Measurements from ENCODE around the gene TSPEAR. TPM values are rescaled to one million over a fixed set of nuclear protein-coding genes. Genes with fewer than 3 reads are reported as not detected.

The TSPEAR gene
- total RNA-seq, 1 donor from 2014 or later = 0.34 TPM

- H3K27me3 Mint-ChIP-seq = no peaks in the 10 kb centered on the region
- H3K9me3 Mint-ChIP-seq = no peaks in the 10 kb centered on the region
- H3K4me1 Mint-ChIP-seq (ENCODE audit: unreplicated experiment) = no peaks in the 10 kb centered on the region
- no peak for DNase-seq (ENCODE audit: extremely low spot score, unreplicated experiment)
- H3K36me3 Mint-ChIP-seq = no peaks in the 10 kb centered on the region
- H3K27ac Mint-ChIP-seq = no peak overlapping the region
- TF ChIP-seq, protein P1, sequence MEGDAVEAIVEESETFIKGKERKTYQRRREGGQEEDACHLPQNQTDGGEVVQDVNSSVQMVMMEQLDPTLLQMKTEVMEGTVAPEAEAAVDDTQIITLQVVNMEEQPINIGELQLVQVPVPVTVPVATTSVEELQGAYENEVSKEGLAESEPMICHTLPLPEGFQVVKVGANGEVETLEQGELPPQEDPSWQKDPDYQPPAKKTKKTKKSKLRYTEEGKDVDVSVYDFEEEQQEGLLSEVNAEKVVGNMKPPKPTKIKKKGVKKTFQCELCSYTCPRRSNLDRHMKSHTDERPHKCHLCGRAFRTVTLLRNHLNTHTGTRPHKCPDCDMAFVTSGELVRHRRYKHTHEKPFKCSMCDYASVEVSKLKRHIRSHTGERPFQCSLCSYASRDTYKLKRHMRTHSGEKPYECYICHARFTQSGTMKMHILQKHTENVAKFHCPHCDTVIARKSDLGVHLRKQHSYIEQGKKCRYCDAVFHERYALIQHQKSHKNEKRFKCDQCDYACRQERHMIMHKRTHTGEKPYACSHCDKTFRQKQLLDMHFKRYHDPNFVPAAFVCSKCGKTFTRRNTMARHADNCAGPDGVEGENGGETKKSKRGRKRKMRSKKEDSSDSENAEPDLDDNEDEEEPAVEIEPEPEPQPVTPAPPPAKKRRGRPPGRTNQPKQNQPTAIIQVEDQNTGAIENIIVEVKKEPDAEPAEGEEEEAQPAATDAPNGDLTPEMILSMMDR (conservative IDR thresholded peaks at IDR 0.05) = no peak
- no peak overlapping the region for H3K4me3 Mint-ChIP-seq
These were observed 184.0 kb downstream of the TSPEAR start for GRCh38 chr21:44527156-44527982.

DNA sequence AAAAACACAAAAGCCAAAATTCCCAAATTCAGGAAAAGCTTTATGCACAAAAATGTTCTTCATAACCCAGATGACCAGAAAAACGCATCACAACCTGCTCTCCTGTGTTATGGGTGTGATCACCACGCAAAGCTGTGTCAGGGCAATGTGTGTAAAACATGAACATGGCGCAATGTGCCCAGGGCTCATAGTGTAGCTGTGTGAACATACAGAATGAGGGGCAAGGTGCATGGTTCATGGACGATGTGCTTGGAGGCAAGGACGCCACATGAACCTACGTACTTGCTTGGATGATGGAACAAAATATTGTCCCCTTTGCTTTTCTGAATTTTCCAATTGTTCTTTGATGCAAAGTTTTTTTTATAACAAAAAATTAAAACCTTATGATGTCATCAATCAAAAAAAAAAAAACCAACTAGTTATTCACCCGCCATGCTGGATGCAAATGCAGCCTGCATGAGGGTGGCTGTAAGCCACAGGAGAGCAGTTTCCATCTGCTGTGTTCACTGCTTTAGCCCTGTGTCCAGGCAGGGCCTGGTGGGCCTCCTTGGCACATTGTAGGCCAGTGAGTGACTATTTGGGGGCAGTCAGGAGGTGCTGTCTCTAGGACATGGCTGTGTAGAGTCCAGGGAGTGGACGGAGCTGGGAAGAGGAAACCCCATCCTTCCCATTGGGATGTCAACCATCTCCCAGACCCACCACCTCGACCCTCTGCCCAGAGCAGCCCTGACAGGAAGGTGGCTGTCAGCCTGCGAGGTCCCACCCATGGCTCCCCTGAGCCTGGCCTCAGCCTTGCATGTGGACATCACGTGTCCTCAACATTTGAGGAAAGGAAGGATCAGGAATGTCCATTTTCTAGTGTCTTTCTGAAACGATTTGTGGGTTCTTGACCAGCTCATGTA, 185.0 kb downstream of the TSPEAR start:
- DNase-seq (ENCODE audit: extremely low spot score, unreplicated experiment) = no peak
- no peaks in the 10 kb centered on the region for H3K27me3 Mint-ChIP-seq
- H3K9me3 Mint-ChIP-seq = no peaks in the 10 kb centered on the region
- no peaks in the 10 kb centered on the region for H3K36me3 Mint-ChIP-seq
- H3K4me3 Mint-ChIP-seq = no peak overlapping the region
- no peaks in the 10 kb centered on the region for H3K4me1 Mint-ChIP-seq (ENCODE audit: unreplicated experiment)
- no peak overlapping the region for H3K27ac Mint-ChIP-seq
- TF ChIP-seq, protein P1 (conservative IDR thresholded peaks at IDR 0.05) = no peak

GRCh38 chr21:44525391-44526095, 185.8 kb downstream of the TSPEAR start:
- no peaks in the 10 kb centered on the region for H3K36me3 Mint-ChIP-seq
- no peak overlapping the region for H3K4me3 Mint-ChIP-seq
- peak; percentile 44 for DNase-seq (ENCODE audit: extremely low spot score, unreplicated experiment)

GRCh38 chr21:44524414-44525371, 186.7 kb downstream of the TSPEAR start:
- Mint-ChIP-seq H3K27me3 (no peaks in the 10 kb centered on the region), H3K36me3 (no peaks in the 10 kb centered on the region), H3K9me3 (no peaks in the 10 kb centered on the region), H3K27ac (no peak overlapping the region), H3K4me1 (ENCODE audit: unreplicated experiment) (no peaks in the 10 kb centered on the region), H3K4me3 (no peak overlapping the region)
- peak; percentile 15 for DNase-seq (ENCODE audit: extremely low spot score, unreplicated experiment)
- TF ChIP-seq, protein P1 (conservative IDR thresholded peaks at IDR 0.05) = no peak

More at GRCh38 chr21:44525391-44526095, 185.8 kb downstream of the TSPEAR start:
- H3K4me1 Mint-ChIP-seq (ENCODE audit: unreplicated experiment) = no peaks in the 10 kb centered on the region
- H3K9me3 Mint-ChIP-seq = no peaks in the 10 kb centered on the region
- TF ChIP-seq, protein P1 (conservative IDR thresholded peaks at IDR 0.05) = no peak
- no peaks in the 10 kb centered on the region for H3K27me3 Mint-ChIP-seq
- H3K27ac Mint-ChIP-seq = no peak overlapping the region

All from type B pancreatic cell (in vitro differentiated cells).